ENCODE measurements around the gene LRMDA. TPM values are rescaled to one million over a fixed set of nuclear protein-coding genes. Genes with fewer than 3 reads are reported as not detected.

LRMDA gene
- total RNA-seq, 4 donors from 2014 or later: 12.0 to 15.9 (median 13.9) TPM

- DNase-seq (ENCODE audit: low spot score) (no peak), ATAC-seq (ENCODE audit: low FRiP score) (no peak)
- no peak for TF ChIP-seq CTCF (IDR thresholded peaks at IDR 0.05)
These were observed 799.5 kb downstream of the LRMDA start for GRCh38 chr10:76230921-76231285.

- no peak for TF ChIP-seq CTCF (IDR thresholded peaks at IDR 0.05)
- DNase-seq (ENCODE audit: low spot score): no peak
- ATAC-seq (ENCODE audit: low FRiP score): no peak
These were observed 800.0 kb downstream of the LRMDA start for GRCh38 chr10:76231286-76231934.

GRCh38 chr10:76234499-76235226, 803.2 kb downstream of the LRMDA start:
- ATAC-seq (ENCODE audit: low FRiP score) (no peak), DNase-seq (ENCODE audit: low spot score) (no peak)
- no peak for TF ChIP-seq CTCF (IDR thresholded peaks at IDR 0.05)

- no peak for TF ChIP-seq CTCF (IDR thresholded peaks at IDR 0.05)
- DNase-seq (ENCODE audit: low spot score) (no peak), ATAC-seq (ENCODE audit: low FRiP score) (no peak)
These were observed 804.9 kb downstream of the LRMDA start for GRCh38 chr10:76236356-76236755.

- no peak for ATAC-seq (ENCODE audit: low FRiP score)
- DNase-seq (ENCODE audit: low spot score): no peak
- TF ChIP-seq CTCF (IDR thresholded peaks at IDR 0.05): no peak
These were observed 811.5 kb downstream of the LRMDA start for GRCh38 chr10:76242956-76243355.

- DNase-seq (ENCODE audit: low spot score) (no peak), ATAC-seq (ENCODE audit: low FRiP score) (no peak)
- no peak for TF ChIP-seq CTCF (IDR thresholded peaks at IDR 0.05)
These were observed 812.8 kb downstream of the LRMDA start for GRCh38 chr10:76244061-76244686.

Data from omental fat pad (tissue), 4 donors.